K562 (cell line): ENCODE measurements around the gene NF2. TPM values are rescaled to one million over a fixed set of nuclear protein-coding genes. Genes with fewer than 3 reads are reported as not detected.

Source experiments
- ATAC-seq: fragments of 200-7000 bp; cut with Tn5 transposase; 3 replicates; pipeline ENCODE4 v1.9.1; 2020; ENCODE audit warnings: moderate library complexity
- BruUV-seq: library from RNA; stranded (reverse); fragments of 400-500 nt; replicated peaks from 2 replicates; lab custom pipeline; 2021; lab: Mats Ljungman, UMichigan
- CTCF ChIA-PET: fragments of 300-600 bp; formaldehyde crosslinking; extraction: SDS; loops from one replicate; lab custom pipeline; 2021; ENCODE audit warnings: low intra/inter-chr PET ratio; lab: Yijun Ruan, JAX
- POLR2A ChIA-PET: fragments of 300-600, 350-650 bp; sonication (Branson Sonifier 250); formaldehyde crosslinking; extraction: SDS; loops from one replicate; lab custom pipeline; 2021; ENCODE audit warnings: antibody characterized with exemption, inconsistent platforms; lab: Yijun Ruan, JAX
- DNase-seq, 4 experiments: peaks; one replicate each; pipeline versions ENCODE4 v3.0.0 to v3.0.0-alpha.2; 2011 to 2018; ENCODE audit warnings: low spot score in 3 of 4, mixed read lengths in 3 of 4; ENCODE audit errors: extremely low read depth in 1 of 4
- FAIRE-seq: peaks from 2 replicates; lab custom pipeline; 2011; peaks lifted over from hg19 to GRCh38; lab: Jason Lieb, UNC
- H2AFZ ChIP-seq: 2 replicates; pipeline ENCODE4 v1.6.0; 2011; ENCODE audit warnings: low read depth, low read length, control low read depth, inconsistent platforms
- H3K27ac ChIP-seq: fragments of 200-600 bp; 3 replicates; pipeline ENCODE4 v1.8.0; 2011; ENCODE audit warnings: low read depth, mild to moderate bottlenecking, control low read depth, inconsistent platforms, low read length, moderate library complexity, mixed read lengths; ENCODE audit errors: extremely low read depth
- H3K27me3 ChIP-seq, 2 experiments: fragments of 300-600 bp in 1 of 2; 2 replicates in 1 of 2; 3 replicates in 1 of 2; pipeline versions ENCODE4 v1.6.0 to v1.8.0; 2011; ENCODE audit warnings: inconsistent platforms in 2 of 2, low read length in 2 of 2, mild to moderate bottlenecking in 1 of 2, mixed read lengths in 1 of 2, moderate library complexity in 1 of 2; ENCODE audit not compliant: control insufficient read depth in 2 of 2, insufficient read depth in 2 of 2
- H3K36me3 ChIP-seq: fragments of 300-600 bp; 3 replicates; pipeline ENCODE4 v1.8.0; 2011; ENCODE audit warnings: mild to moderate bottlenecking, low read length, inconsistent platforms; ENCODE audit not compliant: control insufficient read depth, insufficient read depth
- H3K4me1 ChIP-seq, 2 experiments: fragments of 200-600 bp in 1 of 2; replicated peaks in 1 of 2; 2 replicates in 1 of 2; 3 replicates in 1 of 2; pipeline versions ENCODE4 v1.5.1 to v1.8.0; 2011; ENCODE audit warnings: inconsistent platforms in 2 of 2, low read length in 2 of 2, mild to moderate bottlenecking in 1 of 2, mixed read lengths in 1 of 2, moderate library complexity in 1 of 2; ENCODE audit not compliant: control insufficient read depth in 2 of 2, insufficient read depth in 2 of 2
- H3K4me2 ChIP-seq: 2 replicates; pipeline ENCODE4 v1.6.1; 2011; ENCODE audit warnings: low read length, control low read depth, inconsistent platforms, mixed read lengths; ENCODE audit not compliant: insufficient read depth
- H3K4me3 ChIP-seq: fragments of 200-600 bp; sonication (generic), shearing (Covaris generic); 2 replicates; pipeline ENCODE4 v1.5.1; 2016; ENCODE audit warnings: control low read depth, inconsistent platforms
- H3K79me2 ChIP-seq: fragments of 200-600 bp; 3 replicates; pipeline ENCODE4 v1.8.0; 2011; ENCODE audit warnings: low read length, inconsistent platforms; ENCODE audit not compliant: control insufficient read depth, insufficient read depth
- H3K9ac ChIP-seq, 2 experiments: 2 replicates each; pipeline versions ENCODE4 v1.6.0 to v1.6.1; 2011; ENCODE audit warnings: low read depth in 2 of 2, low read length in 2 of 2, control low read depth in 1 of 2, inconsistent platforms in 1 of 2, mild to moderate bottlenecking in 1 of 2, mixed read lengths in 1 of 2; ENCODE audit not compliant: insufficient read depth in 1 of 2
- H3K9me1 ChIP-seq: one replicate; pipeline ENCODE4 v1.6.0; 2011; ENCODE audit warnings: inconsistent platforms, mild to moderate bottlenecking, low read length, moderate library complexity; ENCODE audit not compliant: control insufficient read depth, insufficient read depth
- H3K9me3 ChIP-seq: replicated peaks from 2 replicates; pipeline ENCODE4 v1.5.1; 2011; ENCODE audit warnings: low read depth, low read length, inconsistent platforms; ENCODE audit not compliant: control insufficient read depth, insufficient read depth
- H4K20me1 ChIP-seq: replicated peaks from 2 replicates; pipeline ENCODE4 v1.6.1; 2011; ENCODE audit warnings: low read length, inconsistent platforms, mixed read lengths; ENCODE audit not compliant: control insufficient read depth, insufficient read depth
- BRD4 ChIP-seq: fragments of 200-600 bp; sonication (generic); IDR thresholded peaks from 2 replicates; pipeline ENCODE4 v1.6.1; 2017; ENCODE audit warnings: inconsistent platforms
- CXXC5 ChIP-seq: fragments of 250-450 bp; sonication (Bioruptor Pico); IDR thresholded peaks from 2 replicates; pipeline ENCODE4 v1.8.0; 2022; ENCODE audit warnings: inconsistent platforms, mild to moderate bottlenecking, moderate library complexity
- DACH1 ChIP-seq: fragments of 450-650 bp; IDR thresholded peaks from 2 replicates; pipeline ENCODE4 v1.6.1; 2018; ENCODE audit not compliant: partially characterized antibody
- KDM1A ChIP-seq, 2 experiments: fragments of 450-650 bp; IDR thresholded peaks; 2 replicates each; pipeline ENCODE4 v1.6.1; 2016; ENCODE audit warnings: mild to moderate bottlenecking in 2 of 2
- KLF6 ChIP-seq: fragments of 250-450 bp; sonication (Bioruptor Pico); IDR thresholded peaks from 2 replicates; pipeline ENCODE4 v1.4.0; 2020; ENCODE audit warnings: mild to moderate bottlenecking, moderate library complexity, borderline replicate concordance
- NCOA1 ChIP-seq: fragments of 450-650 bp; IDR thresholded peaks from 2 replicates; pipeline ENCODE4 v1.6.1; 2016; ENCODE audit warnings: low read depth
- PHF21A ChIP-seq: fragments of 450-650 bp; IDR thresholded peaks from 2 replicates; pipeline ENCODE4 v1.6.1; 2017; ENCODE audit warnings: low read depth, borderline replicate concordance
- RCOR1 ChIP-seq, 2 experiments: IDR thresholded peaks; 2 replicates each; pipeline ENCODE4 v1.6.1; 2012; ENCODE audit warnings: low read depth in 2 of 2, low read length in 2 of 2, borderline replicate concordance in 1 of 2, improper control_type of control experiment in 1 of 2
- RHOXF2B ChIP-seq: fragments of 250-450 bp; sonication (Bioruptor Pico); conservative IDR thresholded peaks from 2 replicates; pipeline ENCODE4 v1.5.1; 2021
- SAFB ChIP-seq: fragments of 200-400 bp; formaldehyde crosslinking; IDR thresholded peaks from 2 replicates; pipeline ENCODE4 v1.6.1; 2017; ENCODE audit warnings: low read depth, low read length, borderline replicate concordance
- YY1 ChIP-seq, 3 experiments: IDR thresholded peaks; 2 replicates each; pipeline ENCODE4 v1.6.1; 2011; ENCODE audit warnings: low read length in 2 of 3, mild to moderate bottlenecking in 2 of 3, moderate library complexity in 2 of 3, borderline replicate concordance in 1 of 3, control low read depth in 1 of 3, low read depth in 1 of 3; ENCODE audit not compliant: insufficient read depth in 3 of 3, insufficient replicate concordance in 2 of 3, control insufficient read depth in 1 of 3, insufficient read length in 1 of 3; ENCODE audit errors: extremely low read depth in 1 of 3
- ZNF311 ChIP-seq: fragments of 250-450 bp; sonication (Bioruptor Pico); IDR thresholded peaks from 2 replicates; pipeline ENCODE4 v1.4.0; 2020; ENCODE audit warnings: mild to moderate bottlenecking, moderate library complexity
- WGBS: fragments of 100-300 bp; shearing (Covaris generic); methylation state at CpG from one replicate; pipeline ENCODE4 v1.1.6; 2016; ENCODE audit warnings: low coverage, mixed read lengths; ENCODE audit not compliant: insufficient coverage; ENCODE audit errors: missing lambda C conversion rate; 5-methylcytosine and 5-hydroxymethylcytosine counted together
- in situ Hi-C: fragments of 300-500 bp; cut with MboI; formaldehyde crosslinking; loops from 4 replicates; pipeline ENCODE4 v1.15.0; 2018; ENCODE audit warnings: inconsistent platforms, mixed read lengths
- intact Hi-C: fragments of 100-400 bp; cut with micrococcal nuclease; formaldehyde crosslinking; loops from 2 replicates; pipeline ENCODE4 v1.14.2; 2022
- polyA plus RNA-seq, 8 experiments: library from polyadenylated mRNA; depleted of rRNA in 4 of 8; stranded (reverse) in 5 of 8; unstranded in 3 of 8; fragments of >200 nt; fragmentation: Nextera tagmentation in 2 of 8; fragmentation: Illumina TruSeq in 1 of 8; extraction: Ambion mirVana in 2 of 8; extraction: Trizol in 1 of 8; gene quantifications; 2 replicates each; pipeline versions ENCODE4 v1.2.1 to v1.2.3, GENCODE V29; 2011 to 2014; ENCODE audit warnings: inconsistent platforms in 1 of 8, missing spikeins in 1 of 8
- total RNA-seq, 7 experiments: library from RNA; depleted of rRNA in 6 of 7; stranded (reverse); fragments of >200 nt in 6 of 7; fragmentation: Illumina TruSeq in 2 of 7; extraction: Trizol in 2 of 7; gene quantifications; 2 replicates each; pipeline versions ENCODE4 v1.2.1 to v1.2.3, GENCODE V29; 2011 to 2021; ENCODE audit warnings: low replicate concordance in 1 of 7
- TF ChIP-seq, protein P1 (sequence below): fragments of 450-650 bp; IDR thresholded peaks from 2 replicates; pipeline ENCODE4 v1.7.1; 2018; ENCODE audit warnings: mild to moderate bottlenecking, low read depth; ENCODE audit not compliant: partially characterized antibody
- TF ChIP-seq, protein P2 (sequence below): fragments of 450-650 bp; IDR thresholded peaks from 2 replicates; pipeline ENCODE4 v1.6.1; 2016; ENCODE audit warnings: mild to moderate bottlenecking
- TF ChIP-seq, protein P3 (sequence below): fragments of 450-650 bp; conservative IDR thresholded peaks from 2 replicates; pipeline ENCODE4 v1.6.1; 2016; ENCODE audit warnings: missing genetic modification characterization, low read depth, mild to moderate bottlenecking, control low read depth, missing compliant biosample characterization

The NF2 gene
- total and polyA plus RNA-seq, 9 of the 15 experiments (the other 6 are each of a cell fraction or from before 2014, with no cell fraction given): 2.2 to 32.5 (median 15.2) TPM

DNA sequence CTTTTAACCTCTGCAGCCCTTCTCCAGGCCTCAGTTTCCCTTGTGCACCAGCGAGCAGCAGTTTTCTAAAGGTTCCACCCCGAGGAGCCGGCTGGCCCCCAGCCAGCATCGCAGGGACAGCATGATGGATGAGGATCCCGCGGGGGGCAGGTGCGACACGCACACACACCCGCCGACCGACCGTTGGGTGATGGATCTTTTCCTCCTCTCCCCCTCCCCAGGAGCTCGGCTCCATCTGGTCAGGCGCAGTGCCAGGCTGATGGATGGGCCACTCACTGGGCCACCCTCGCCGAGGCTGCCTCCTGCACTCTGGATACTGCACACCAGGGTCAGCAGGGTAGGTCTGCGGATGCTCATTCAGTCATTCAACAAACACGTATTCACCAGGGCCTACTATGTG, 103.6 kb downstream of the NF2 start (continued):
- TF ChIP-seq, protein P1, sequence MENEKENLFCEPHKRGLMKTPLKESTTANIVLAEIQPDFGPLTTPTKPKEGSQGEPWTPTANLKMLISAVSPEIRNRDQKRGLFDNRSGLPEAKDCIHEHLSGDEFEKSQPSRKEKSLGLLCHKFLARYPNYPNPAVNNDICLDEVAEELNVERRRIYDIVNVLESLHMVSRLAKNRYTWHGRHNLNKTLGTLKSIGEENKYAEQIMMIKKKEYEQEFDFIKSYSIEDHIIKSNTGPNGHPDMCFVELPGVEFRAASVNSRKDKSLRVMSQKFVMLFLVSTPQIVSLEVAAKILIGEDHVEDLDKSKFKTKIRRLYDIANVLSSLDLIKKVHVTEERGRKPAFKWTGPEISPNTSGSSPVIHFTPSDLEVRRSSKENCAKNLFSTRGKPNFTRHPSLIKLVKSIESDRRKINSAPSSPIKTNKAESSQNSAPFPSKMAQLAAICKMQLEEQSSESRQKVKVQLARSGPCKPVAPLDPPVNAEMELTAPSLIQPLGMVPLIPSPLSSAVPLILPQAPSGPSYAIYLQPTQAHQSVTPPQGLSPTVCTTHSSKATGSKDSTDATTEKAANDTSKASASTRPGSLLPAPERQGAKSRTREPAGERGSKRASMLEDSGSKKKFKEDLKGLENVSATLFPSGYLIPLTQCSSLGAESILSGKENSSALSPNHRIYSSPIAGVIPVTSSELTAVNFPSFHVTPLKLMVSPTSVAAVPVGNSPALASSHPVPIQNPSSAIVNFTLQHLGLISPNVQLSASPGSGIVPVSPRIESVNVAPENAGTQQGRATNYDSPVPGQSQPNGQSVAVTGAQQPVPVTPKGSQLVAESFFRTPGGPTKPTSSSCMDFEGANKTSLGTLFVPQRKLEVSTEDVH: no peak

DNA sequence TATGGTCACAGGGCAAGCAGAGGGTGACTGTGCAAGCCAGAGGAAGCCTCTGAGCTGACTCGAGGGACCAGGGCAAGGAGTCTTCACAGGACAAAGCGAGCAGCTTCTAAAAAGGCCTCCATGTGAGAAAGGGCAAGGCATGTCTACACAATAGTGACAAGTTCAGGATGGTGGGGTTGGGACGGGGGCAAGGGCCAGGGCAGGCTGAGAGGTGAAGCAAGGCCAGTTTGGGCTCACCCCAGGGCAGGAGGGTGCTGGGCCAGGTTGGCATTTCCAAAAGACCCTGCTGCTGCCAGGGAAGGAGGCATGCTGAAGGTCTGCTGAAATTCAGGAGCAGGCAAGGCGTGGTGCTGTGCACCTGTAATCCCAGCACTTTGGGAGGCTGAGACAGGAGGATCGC, 104.0 kb downstream of the NF2 start:
- no peak for DNase-seq
- in situ Hi-C loops: no loop called here
- no peaks in the 10 kb centered on the region for H3K79me2 ChIP-seq
- no peak overlapping the region for H3K9ac ChIP-seq
- peaks cover 0 to 32% of the 10 kb centered on the region in 2 experiments; a peak in 3 of 5 replicates for H3K27me3 ChIP-seq
- FAIRE-seq: no peak
- H3K4me1 ChIP-seq: peaks cover 0 to 19% of the 10 kb centered on the region in 2 experiments; a peak in 2 of 5 replicates
- BruUV-seq: no TSS peak
- ChIA-PET CTCF (no interaction called here), POLR2A (interaction anchor here (1.2 kb wide), 1 partner anchor 11 kb away, joined by 3 read pairs; no protein-coding TSS in a partner anchor)
- 28% methylated on average over 5 of the region's 5 CpGs for WGBS
- H3K9me3 ChIP-seq: no peaks in the 10 kb centered on the region
- H4K20me1 ChIP-seq: no peaks in the 10 kb centered on the region
- no peak for ATAC-seq
- intact Hi-C loops: no loop called here
- H3K9me1 ChIP-seq: no peaks in the 10 kb centered on the region
- H3K36me3 ChIP-seq: no peaks in the 10 kb centered on the region
- no peak overlapping the region for H3K4me2 ChIP-seq
- H3K27ac ChIP-seq: no peak overlapping the region
- H3K4me3 ChIP-seq: no peak overlapping the region
- no peak overlapping the region for H2AFZ ChIP-seq
- TF ChIP-seq CXXC5: no peak
- TF ChIP-seq KLF6: no peak
- TF ChIP-seq NCOA1: no peak
- TF ChIP-seq, protein P2, sequence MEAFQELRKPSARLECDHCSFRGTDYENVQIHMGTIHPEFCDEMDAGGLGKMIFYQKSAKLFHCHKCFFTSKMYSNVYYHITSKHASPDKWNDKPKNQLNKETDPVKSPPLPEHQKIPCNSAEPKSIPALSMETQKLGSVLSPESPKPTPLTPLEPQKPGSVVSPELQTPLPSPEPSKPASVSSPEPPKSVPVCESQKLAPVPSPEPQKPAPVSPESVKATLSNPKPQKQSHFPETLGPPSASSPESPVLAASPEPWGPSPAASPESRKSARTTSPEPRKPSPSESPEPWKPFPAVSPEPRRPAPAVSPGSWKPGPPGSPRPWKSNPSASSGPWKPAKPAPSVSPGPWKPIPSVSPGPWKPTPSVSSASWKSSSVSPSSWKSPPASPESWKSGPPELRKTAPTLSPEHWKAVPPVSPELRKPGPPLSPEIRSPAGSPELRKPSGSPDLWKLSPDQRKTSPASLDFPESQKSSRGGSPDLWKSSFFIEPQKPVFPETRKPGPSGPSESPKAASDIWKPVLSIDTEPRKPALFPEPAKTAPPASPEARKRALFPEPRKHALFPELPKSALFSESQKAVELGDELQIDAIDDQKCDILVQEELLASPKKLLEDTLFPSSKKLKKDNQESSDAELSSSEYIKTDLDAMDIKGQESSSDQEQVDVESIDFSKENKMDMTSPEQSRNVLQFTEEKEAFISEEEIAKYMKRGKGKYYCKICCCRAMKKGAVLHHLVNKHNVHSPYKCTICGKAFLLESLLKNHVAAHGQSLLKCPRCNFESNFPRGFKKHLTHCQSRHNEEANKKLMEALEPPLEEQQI: no peak
- TF ChIP-seq, protein P3, sequence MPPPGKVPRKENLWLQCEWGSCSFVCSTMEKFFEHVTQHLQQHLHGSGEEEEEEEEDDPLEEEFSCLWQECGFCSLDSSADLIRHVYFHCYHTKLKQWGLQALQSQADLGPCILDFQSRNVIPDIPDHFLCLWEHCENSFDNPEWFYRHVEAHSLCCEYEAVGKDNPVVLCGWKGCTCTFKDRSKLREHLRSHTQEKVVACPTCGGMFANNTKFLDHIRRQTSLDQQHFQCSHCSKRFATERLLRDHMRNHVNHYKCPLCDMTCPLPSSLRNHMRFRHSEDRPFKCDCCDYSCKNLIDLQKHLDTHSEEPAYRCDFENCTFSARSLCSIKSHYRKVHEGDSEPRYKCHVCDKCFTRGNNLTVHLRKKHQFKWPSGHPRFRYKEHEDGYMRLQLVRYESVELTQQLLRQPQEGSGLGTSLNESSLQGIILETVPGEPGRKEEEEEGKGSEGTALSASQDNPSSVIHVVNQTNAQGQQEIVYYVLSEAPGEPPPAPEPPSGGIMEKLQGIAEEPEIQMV: no peak
- no peak for TF ChIP-seq BRD4
- TF ChIP-seq ZNF311 (CRISPR knock-in tag): no peak
- no peak for TF ChIP-seq SAFB
- no peak for TF ChIP-seq YY1 (IDR thresholded peaks at IDR 0.05; ENCODE audit: borderline replicate concordance in 1 of 3, control insufficient read depth in 1 of 3, extremely low read depth in 1 of 3, insufficient read depth in 3 of 3, insufficient read length in 1 of 3, insufficient replicate concordance in 2 of 3, low read depth in 1 of 3, low read length in 2 of 3)
- TF ChIP-seq PHF21A: no peak
- no peak for TF ChIP-seq KDM1A (IDR thresholded peaks at IDR 0.05)
- no peak for TF ChIP-seq RCOR1 (IDR thresholded peaks at IDR 0.05; ENCODE audit: borderline replicate concordance in 1 of 2, low read depth in 2 of 2, low read length in 2 of 2)
- TF ChIP-seq DACH1: no peak
- TF ChIP-seq RHOXF2B: no peak
